GM12873 (cell line): ENCODE data around the gene COX10.

ENCODE experiments used
- CTCF ChIP-seq: IDR thresholded peaks from 2 replicates; pipeline ENCODE4 v1.5.1; 2012; ENCODE audit warnings: low read depth, mild to moderate bottlenecking, moderate library complexity, low read length, control low read depth; ENCODE audit not compliant: insufficient read depth; ENCODE audit errors: missing control alignments

COX10 gene

DNA sequence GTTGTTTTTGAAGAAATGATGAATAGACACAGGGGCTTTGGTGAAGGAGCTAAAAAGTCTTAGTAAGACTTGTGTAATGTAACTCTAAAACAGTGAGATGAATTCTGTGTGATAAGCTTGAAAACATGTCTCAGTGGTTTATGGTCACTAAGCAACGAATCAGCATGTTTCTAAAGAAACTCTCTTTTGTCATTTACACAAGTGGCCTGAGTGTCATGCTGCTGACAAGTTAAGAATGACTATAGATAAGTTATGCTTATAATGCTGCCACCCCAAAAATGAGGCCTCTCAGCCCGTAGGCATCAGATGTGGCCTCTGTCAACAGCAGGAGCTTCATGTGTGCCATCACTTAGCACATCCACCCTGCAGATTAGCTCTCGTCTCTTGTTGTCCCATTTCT, 8.7 kb downstream of the COX10 start:
- no peak for TF ChIP-seq CTCF

DNA sequence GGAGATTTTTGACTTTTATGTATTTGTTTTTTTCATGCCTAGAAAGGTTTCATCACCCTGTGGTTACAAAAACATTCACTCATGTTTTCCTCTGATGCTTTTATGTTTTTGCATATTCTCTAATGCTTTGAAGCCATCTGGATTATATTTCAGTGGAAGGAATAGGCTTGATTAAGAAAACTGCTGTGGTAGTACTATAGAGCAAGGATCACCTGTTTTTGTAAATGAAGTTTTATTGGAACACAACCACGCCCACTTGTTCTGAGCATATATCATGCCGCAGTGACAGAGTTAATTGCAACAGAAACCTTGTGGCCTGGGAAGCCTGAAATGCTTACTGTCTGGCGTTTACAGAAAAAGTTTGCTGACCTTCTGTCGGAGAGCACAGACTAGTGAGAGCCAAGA, 11.5 kb downstream of the COX10 start:
- no peak for TF ChIP-seq CTCF

DNA sequence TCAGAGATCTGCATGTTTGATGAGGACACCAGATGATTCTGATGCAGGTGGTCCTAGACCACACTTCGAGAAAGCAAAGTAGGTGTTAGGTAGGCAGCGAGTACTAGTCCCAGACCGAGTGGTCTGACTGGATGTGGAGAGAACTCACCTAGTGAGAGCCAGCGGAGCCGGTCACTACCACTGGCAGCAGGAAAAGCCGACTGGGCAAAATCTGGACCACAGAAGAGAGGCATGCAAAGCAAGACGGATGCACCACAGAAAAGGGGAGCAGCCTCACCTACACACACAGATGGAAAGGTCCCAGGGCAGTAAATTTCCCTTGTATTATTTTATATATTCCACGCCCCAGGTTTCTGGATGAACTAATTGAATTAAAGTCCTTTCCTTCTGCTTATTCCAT, 13.5 kb downstream of the COX10 start:
- TF ChIP-seq CTCF, result no peak

GRCh38 chr17:14084955-14085354, 15.7 kb downstream of the COX10 start:
- TF ChIP-seq CTCF, result no peak

- no peak for TF ChIP-seq CTCF
Observed at GRCh38 chr17:14086189-14086588, 16.9 kb downstream of the COX10 start.

- no peak for TF ChIP-seq CTCF
Observed at GRCh38 chr17:14089179-14089578, 19.9 kb downstream of the COX10 start.

DNA sequence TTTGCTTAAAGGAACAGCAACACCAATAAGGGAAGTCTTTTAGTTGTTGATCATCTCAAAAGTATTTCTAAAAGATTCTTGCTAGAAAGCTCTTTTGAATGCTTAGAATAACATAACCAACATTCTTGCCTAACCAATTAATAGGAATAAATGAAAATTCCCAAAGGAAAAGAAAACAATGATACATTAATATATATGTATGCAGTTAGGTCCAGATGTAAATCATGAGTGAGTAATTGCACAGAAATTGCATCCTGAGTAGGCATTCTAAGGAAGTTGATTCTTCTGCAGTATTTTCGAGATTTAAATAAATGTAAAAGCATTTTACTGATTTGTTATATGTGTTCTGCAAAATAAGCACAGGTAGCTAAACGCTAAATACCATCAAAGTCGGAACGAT, 22.1 kb downstream of the COX10 start:
- no peak for TF ChIP-seq CTCF
